Heart right ventricle (tissue), 16 donors: ENCODE measurements around the gene AMHR2. TPM values are rescaled to one million over a fixed set of nuclear protein-coding genes. Genes with fewer than 3 reads are reported as not detected.

ENCODE experiments used
- ATAC-seq, 8 donors: fragments of 200-7000 bp; cut with Tn5 transposase; one replicate each; pipeline ENCODE4 v1.9.1; 2020; ENCODE audit warnings: mild to moderate bottlenecking in 8 of 8, moderate library complexity in 8 of 8, moderate number of reproducible peaks in 1 of 8
- DNase-seq, 2 donors: peaks; one replicate each; pipeline ENCODE4 v3.0.0-alpha.2; 2020
- H3K27ac ChIP-seq, 10 donors: fragments of 200-600 bp; sonication (generic) in 2 of 10; one replicate each; pipeline versions ENCODE4 v1.5.0 to v1.8.0; 2020 to 2022; ENCODE audit warnings: mild to moderate bottlenecking in 3 of 10
- H3K27me3 ChIP-seq, 7 donors: fragments of 200-600 bp; one replicate each; pipeline ENCODE4 v1.8.0; 2021 to 2022; ENCODE audit warnings: mild to moderate bottlenecking in 2 of 7
- H3K36me3 ChIP-seq, 9 donors: fragments of 200-600 bp; sonication (generic) in 1 of 9; one replicate each; pipeline versions ENCODE4 v1.5.0 to v1.8.0; 2020 to 2022; ENCODE audit warnings: mild to moderate bottlenecking in 2 of 9
- H3K4me1 ChIP-seq, 9 donors: fragments of 200-600 bp; sonication (generic) in 1 of 9; one replicate each; pipeline versions ENCODE4 v1.5.0 to v1.8.0; 2020 to 2022; ENCODE audit warnings: mild to moderate bottlenecking in 4 of 9
- H3K4me3 ChIP-seq, 10 donors: fragments of 200-600 bp; sonication (generic) in 2 of 10; one replicate each; pipeline versions ENCODE4 v1.5.0 to v1.8.0; 2020 to 2022; ENCODE audit warnings: mild to moderate bottlenecking in 7 of 10, moderate library complexity in 2 of 10
- H3K9me3 ChIP-seq, 11 donors: fragments of 200-600 bp in 10 of 11; sonication (generic) in 2 of 11; one replicate each; pipeline versions ENCODE4 v1.5.0 to v1.8.0; 2013 to 2022; ENCODE audit warnings: mild to moderate bottlenecking in 2 of 11, control low read depth in 1 of 11, moderate library complexity in 1 of 11
- CTCF ChIP-seq, 9 donors: fragments of 200-600 bp; sonication (generic) in 2 of 9; IDR thresholded peaks; one replicate each; pipeline versions ENCODE4 v1.5.0 to v1.8.0; 2021 to 2022; ENCODE audit warnings: antibody characterized with exemption in 9 of 9, mild to moderate bottlenecking in 5 of 9, moderate library complexity in 1 of 9
- WGBS, 2 donors: extraction: QIAGEN DNeasy Blood & Tissue Kit; methylation state at CpG; one replicate each; pipeline ENCODE4 v1.1.7; 2013; ENCODE audit warnings: inconsistent platforms in 1 of 2; 5-methylcytosine and 5-hydroxymethylcytosine counted together
- intact Hi-C, 10 donors: fragments of 100-400 bp; cut with DNase I; formaldehyde crosslinking; loops; one replicate each; pipeline versions ENCODE4 v1.11.1 to v1.14.2; 2022
- polyA plus RNA-seq, 2 donors: library from polyadenylated mRNA; stranded (reverse); fragments of 200-250 nt; gene quantifications; one replicate each; pipeline ENCODE4 v1.2.3, GENCODE V29; 2013
- total RNA-seq, 10 donors: library from RNA; stranded (reverse); fragmentation: NEBNext Ultra II Directional in 3 of 10; extraction: Animal tissue kit (Norgen Biotek cat#: 25700) in 3 of 10; gene quantifications; one replicate each; pipeline versions ENCODE4 v1.2.1 to v1.2.4, GENCODE V29; 2021 to 2023
- donor health status: Arrhythmogenic right ventricular cardiomyopathy.
- donor health status: ischemic (EF 13 %, LVEDD 7.1; RV severe dilation, severe dysfunction).
- donor health status: healthy with polysubstance abuse.
- donor health status: DM: no; HTN: yes; CAD: no.
- donor health status: DM: no; HTN: no; CAD: no.
- donor health status: ischemic (EF 25% LVEDD 6.9; RV normal size, moderate dysfunction).
- donor health status: ischemic (EF 25% LVEDD 5.7; RV mildly dilated, moderate dysfunction).
- donor health status: healthy.
- donor health status: DM: yes; HTN: yes; CAD: no.
- donor health status: Ischemic cardiomyopathy.
- donor health status: ischemic (EF 35%, LVEDD 5.7; RV mildly dilated, moderate dysfunction).
- donor health status: nonischemic (EF 11% LVEDD 7.7; RV severe dilation, severe dysfunction).
- donor health status: DM: yes; HTN: yes; CAD: no.
- donor health status: PGD.
- donor health status: ischemic (EF 29% LVEDD 5.4; RV normal size, mild dysfunction).
- donor health status: nonischemic (EF 23%, LVEDD 6.1; RV moderate dilation, normal function).

The AMHR2 gene
- total and polyA plus RNA-seq, 12 donors: 0.24 to 0.94 (median 0.64) TPM; not detected in 7

- ATAC-seq (no peak), DNase-seq (no peak)
- Histone ChIP-seq H3K4me1 (peaks cover 16 to 42% (median 37%) of the 10 kb centered on the region in 9 donors), H3K27ac (peak overlapping the region; percentile 91 to 99 (median 96)), H3K36me3 (peaks cover 0 to 27% (median 19%) of the 10 kb centered on the region in 9 donors), H3K9me3 (no peaks in the 10 kb centered on the region), H3K4me3 (peak overlapping the region; percentile 40 to 70 (median 60)), H3K27me3 (no peaks in the 10 kb centered on the region)
- no peak for TF ChIP-seq CTCF (IDR thresholded peaks at IDR 0.05)
- 15 to 18% methylated on average over 23 of the region's 23 CpGs for WGBS, 2 donors
- intact Hi-C loops: no loop called here
Measured at GRCh38 chr12:53378724-53379388, 44.8 kb upstream of the AMHR2 start.

- ATAC-seq: peak; percentile 84 to 92 (median 90)
- peak overlapping the region; percentile 92 to 99 (median 98) for H3K27ac ChIP-seq
- intact Hi-C loops: loop anchor here in 3 of 10 donors (1.0 to 5.0 kb wide), 4 partner anchors 27 to 62 kb away; partner anchors contain the start of genes AAAS (in 1 of the 3) and PRR13 (in 1 of the 3)
- peak overlapping the region; percentile 44 to 88 (median 64) for H3K4me3 ChIP-seq
- 0% methylated on average over 29 of the region's 29 CpGs for WGBS, 2 donors
- H3K27me3 ChIP-seq: no peaks in the 10 kb centered on the region
- no peaks in the 10 kb centered on the region for H3K9me3 ChIP-seq
- peaks cover 18 to 46% (median 44%) of the 10 kb centered on the region in 9 donors for H3K4me1 ChIP-seq
- peak; percentile 92 to 100 for DNase-seq
- TF ChIP-seq CTCF (IDR thresholded peaks at IDR 0.05): no peak
- H3K36me3 ChIP-seq: peaks cover 0 to 34% (median 26%) of the 10 kb centered on the region in 9 donors
Measured at GRCh38 chr12:53379389-53380103, 44.1 kb upstream of the AMHR2 start.

GRCh38 chr12:53380104-53380793 lies 43.4 kb upstream of the AMHR2 start, which contains the start of gene SP1:
TSS of gene SP1 (plus strand) at chr12:53380176. CDS start at chr12:53380292, 116 bp downstream.
- peaks cover 20 to 53% (median 51%) of the 10 kb centered on the region in 9 donors for H3K4me1 ChIP-seq
- peak within 1 kb of the TSS; percentile 44 to 88 (median 64) for H3K4me3 ChIP-seq
- no peak for TF ChIP-seq CTCF (IDR thresholded peaks at IDR 0.05)
- peak within 1 kb of the TSS; percentile 92 to 99 (median 98) for H3K27ac ChIP-seq
- DNase-seq: peak; percentile 93 to 97
- H3K9me3 ChIP-seq: no peaks in the 10 kb centered on the region
- peak; percentile 54 to 82 (median 72) for ATAC-seq
- intact Hi-C loops: loop anchor here in 3 of 10 donors (1.0 to 5.0 kb wide), 4 partner anchors 27 to 61 kb away; partner anchors contain the start of genes AAAS (in 1 of the 3) and PRR13 (in 1 of the 3)
- WGBS, 2 donors: 0% methylated on average over 27 to 60 of the region's 71 CpGs
- peaks cover 0 to 41% (median 33%) of the 10 kb centered on the region in 9 donors for H3K36me3 ChIP-seq
- H3K27me3 ChIP-seq: no peaks in the 10 kb centered on the region
